Measurements from ENCODE around the gene BAIAP3. TPM values are rescaled to one million over a fixed set of nuclear protein-coding genes. Genes with fewer than 3 reads are reported as not detected.

Gene BAIAP3
- total RNA-seq, 1 experiment from 2014 or later: 6.8 TPM

- H4K8ac ChIP-seq (replicated peaks; ENCODE audit: insufficient read length, low read depth, low read length): no peak overlapping the region
- no peak overlapping the region for H3K23ac ChIP-seq (ENCODE audit: insufficient read length, low read depth, low read length)
- WGBS (ENCODE audit: extremely low coverage, insufficient read length, low lambda C conversion rate): no CpG with 5 or more reads among the region's 39 CpGs
- H2BK15ac ChIP-seq (ENCODE audit: low read depth, low read length): no peak overlapping the region
- no peak overlapping the region for H4K91ac ChIP-seq (ENCODE audit: insufficient read length, low read depth, low read length)
- H3K23me2 ChIP-seq (ENCODE audit: insufficient read length, low read depth, low read length, poor library complexity, severe bottlenecking): peaks cover under 1% of the 10 kb centered on the region
- Mint-ChIP-seq H3K27ac (no peak overlapping the region), H3K36me3 (ENCODE audit: insufficient read depth in 1 of 3, low read depth in 3 of 3) (peaks cover 2 to 14% (median 9%) of the 10 kb centered on the region in 3 experiments; a peak in 5 of 7 replicates), H3K9me3 (no peaks in the 10 kb centered on the region), H3K27me3 (ENCODE audit: low read depth) (no peaks in the 10 kb centered on the region), H3K4me3 (no peak overlapping the region), H3K4me1 (peaks cover 1% of the 10 kb centered on the region in 2 experiments)
- no peaks in the 10 kb centered on the region for H3K27me3 ChIP-seq (ENCODE audit: insufficient read depth, low read length)
- no peak for TF ChIP-seq CTCF (conservative IDR thresholded peaks at IDR 0.05)
- H3K79me2 ChIP-seq (ENCODE audit: insufficient read depth, low read length): no peaks in the 10 kb centered on the region
- DNase-seq: no peak
- H2BK12ac ChIP-seq (ENCODE audit: insufficient read length, low read depth, low read length): no peak overlapping the region
- H3T11ph ChIP-seq (ENCODE audit: low read length): no peak overlapping the region
- no peak overlapping the region for H3K4ac ChIP-seq (ENCODE audit: low read depth, low read length)
- H4K20me1 ChIP-seq (ENCODE audit: control insufficient read depth, insufficient read depth, insufficient read length): no peaks in the 10 kb centered on the region
- H2BK120ac ChIP-seq (ENCODE audit: low read depth, low read length, poor library complexity, severe bottlenecking): no peak overlapping the region
- no peak overlapping the region for H2AK5ac ChIP-seq (ENCODE audit: insufficient read length, low read length)
- H3K4me1 ChIP-seq (ENCODE audit: insufficient read depth, low read length): no peaks in the 10 kb centered on the region
- no peak overlapping the region for H2AFZ ChIP-seq (ENCODE audit: low read length)
- no peak overlapping the region for H3K18ac ChIP-seq (ENCODE audit: insufficient read length, low read depth, low read length)
- H4K5ac ChIP-seq (ENCODE audit: insufficient read length, low read depth, low read length): no peak overlapping the region
- no peak overlapping the region for H3K56ac ChIP-seq (ENCODE audit: insufficient read length, low read depth, low read length)
- H3K27ac ChIP-seq (ENCODE audit: insufficient read length, low read depth, low read length): no peak overlapping the region
- no peak overlapping the region for H3K4me2 ChIP-seq (ENCODE audit: insufficient read depth, insufficient read length, low read length)
- no peak overlapping the region for H3K14ac ChIP-seq (ENCODE audit: insufficient read depth, low read length)
- H3K9ac ChIP-seq (ENCODE audit: extremely low read depth, insufficient read length, low read length): no peak overlapping the region
- no peaks in the 10 kb centered on the region for H3K79me1 ChIP-seq (ENCODE audit: insufficient read depth, low read depth, low read length, poor library complexity, severe bottlenecking)
- H2BK5ac ChIP-seq (ENCODE audit: insufficient read length, low read length): no peak overlapping the region
- no peaks in the 10 kb centered on the region for H3K9me3 ChIP-seq (ENCODE audit: control insufficient read depth, low read depth, low read length)
- H2BK20ac ChIP-seq (ENCODE audit: low read depth, low read length, poor library complexity, severe bottlenecking): no peak overlapping the region
Observed at GRCh38 chr16:1385232-1385631, 51.8 kb downstream of the BAIAP3 start.

Measured in H9 (cell line).